Panc1 (cell line): ENCODE results near the gene EXOC6B. TPM values are rescaled to one million over a fixed set of nuclear protein-coding genes. Genes with fewer than 3 reads are reported as not detected.

Experiments used
- ATAC-seq: fragments of 200-7000 bp; cut with Tn5 transposase; 2 replicates; pipeline ENCODE4 v1.9.1; 2020; ENCODE audit warnings: mild to moderate bottlenecking, moderate library complexity
- BruUV-seq: library from RNA; stranded (reverse); fragments of 400-500 nt; replicated peaks from 2 replicates; lab custom pipeline; 2021; lab: Mats Ljungman, UMichigan
- CTCF ChIA-PET: fragments of 300-600 bp; sonication (Branson Sonifier 250); formaldehyde crosslinking; loops from one replicate; lab custom pipeline; 2022; ENCODE audit warnings: antibody characterized with exemption; lab: Charles Lee
- POLR2A ChIA-PET: fragments of 300-600 bp; sonication (Branson Sonifier 250); formaldehyde crosslinking; loops from one replicate; lab custom pipeline; 2022; ENCODE audit warnings: antibody characterized with exemption; lab: Charles Lee
- DNase-seq: peaks from one replicate; pipeline ENCODE4 v3.0.0-alpha.2; 2010; ENCODE audit warnings: low read depth, low spot score
- H3K27ac ChIP-seq: 2 replicates; pipeline ENCODE4 v1.5.1; 2011; ENCODE audit warnings: mild to moderate bottlenecking, low read length, inconsistent platforms
- H3K27me3 ChIP-seq: fragments of 200-500 bp; sonication (Bioruptor generic); 2 replicates; pipeline ENCODE4 v1.6.0; 2014; ENCODE audit warnings: low read length, inconsistent platforms; ENCODE audit not compliant: control insufficient read depth, insufficient read depth
- H3K36me3 ChIP-seq: fragments of 200-500 bp; sonication (Bioruptor generic); 2 replicates; pipeline ENCODE4 v1.5.1; 2014; ENCODE audit warnings: inconsistent platforms, mild to moderate bottlenecking, low read length, moderate library complexity; ENCODE audit not compliant: control insufficient read depth, insufficient read depth
- H3K4me1 ChIP-seq: 2 replicates; pipeline ENCODE4 v1.5.1; 2011; ENCODE audit warnings: inconsistent platforms, mild to moderate bottlenecking, low read length, moderate library complexity; ENCODE audit not compliant: control insufficient read depth, insufficient read depth
- H3K4me3 ChIP-seq, 2 experiments: 2 replicates each; pipeline ENCODE4 v1.5.1; 2011 to 2012; ENCODE audit warnings: low read depth in 2 of 2, low read length in 2 of 2, mild to moderate bottlenecking in 2 of 2, inconsistent platforms in 1 of 2, moderate library complexity in 1 of 2
- H3K9me3 ChIP-seq: fragments of 200-500 bp; sonication (Bioruptor generic); 2 replicates; pipeline ENCODE4 v1.5.1; 2014; ENCODE audit warnings: low read depth, mild to moderate bottlenecking, inconsistent platforms, low read length, moderate library complexity; ENCODE audit not compliant: control insufficient read depth, insufficient read depth
- CTCF ChIP-seq: fragments of 450-650 bp; IDR thresholded peaks from 2 replicates; pipeline ENCODE4 v1.5.1; 2017; ENCODE audit warnings: mild to moderate bottlenecking
- POLR2AphosphoS5 ChIP-seq: IDR thresholded peaks from 2 replicates; pipeline ENCODE4 v1.6.1; 2012; ENCODE audit warnings: mild to moderate bottlenecking, low read depth, low read length, moderate library complexity
- REST ChIP-seq, 2 experiments: IDR thresholded peaks; 2 replicates each; pipeline ENCODE4 v1.6.1; 2011 to 2012; ENCODE audit warnings: low read depth in 2 of 2, control low read depth in 1 of 2, low read length in 1 of 2, mild to moderate bottlenecking in 1 of 2, moderate library complexity in 1 of 2; ENCODE audit not compliant: insufficient read depth in 1 of 2
- SIN3A ChIP-seq: IDR thresholded peaks from 2 replicates; pipeline ENCODE4 v1.6.1; 2012; ENCODE audit warnings: low read depth, mild to moderate bottlenecking, low read length, moderate library complexity, borderline replicate concordance; ENCODE audit not compliant: insufficient read depth
- TCF7L2 ChIP-seq: IDR thresholded peaks from 2 replicates; pipeline ENCODE4 v1.6.1; 2011; ENCODE audit warnings: mild to moderate bottlenecking, low read depth, low read length, inconsistent platforms
- in situ Hi-C: cut with HindIII; loops from 2 replicates; pipeline ENCODE4 v1.10.0; 2016; ENCODE audit warnings: low sequenced_read_pairs, low pct_unique_long_range_greater_than_20kb
- intact Hi-C: fragments of 100-400 bp; cut with micrococcal nuclease; formaldehyde crosslinking; loops from one replicate; pipeline ENCODE4 v1.10.0; 2022; ENCODE audit not compliant: unreplicated experiment
- total RNA-seq: library from RNA; stranded (reverse); gene quantifications from one replicate; pipeline ENCODE4 v1.2.1, GENCODE V29; 2021; ENCODE audit not compliant: unreplicated experiment

Gene EXOC6B
- total RNA-seq, 1 experiment from 2014 or later = 23.2 TPM

- H3K4me3 ChIP-seq = no peak overlapping the region
- no peaks in the 10 kb centered on the region for H3K36me3 ChIP-seq
- no peak for ATAC-seq
- no peaks in the 10 kb centered on the region for H3K9me3 ChIP-seq
- intact Hi-C loops = no loop called here
- POLR2A ChIA-PET = no interaction called here
- CTCF ChIA-PET = interaction anchor here (0.6 kb wide), 1 partner anchor 1005 kb away, joined by 3 read pairs; no protein-coding TSS in a partner anchor
- no TSS peak for BruUV-seq
- TF ChIP-seq CTCF (no peak), POLR2AphosphoS5 (no peak), TCF7L2 (no peak), REST (IDR thresholded peaks at IDR 0.05; ENCODE audit: insufficient read depth in 1 of 2, low read depth in 2 of 2, low read length in 1 of 2) (no peak), SIN3A (no peak)
- no peak overlapping the region for H3K27ac ChIP-seq
- H3K4me1 ChIP-seq = peaks cover 7% of the 10 kb centered on the region
- no peaks in the 10 kb centered on the region for H3K27me3 ChIP-seq
- in situ Hi-C loops = no loop called here
- no peak for DNase-seq
Observed at GRCh38 chr2:72134408-72134996, 691.3 kb downstream of the EXOC6B start.

- Histone ChIP-seq H3K27ac (no peak overlapping the region), H3K4me1 (peaks cover 7% of the 10 kb centered on the region), H3K9me3 (no peaks in the 10 kb centered on the region), H3K36me3 (no peaks in the 10 kb centered on the region), H3K27me3 (no peaks in the 10 kb centered on the region), H3K4me3 (no peak overlapping the region)
- ChIA-PET POLR2A (no interaction called here), CTCF (no interaction called here)
- BruUV-seq = no TSS peak
- in situ Hi-C loops (no loop called here), intact Hi-C loops (no loop called here)
- DNase-seq (no peak), ATAC-seq (no peak)
- no peak for TF ChIP-seq CTCF
- no peak for TF ChIP-seq REST (IDR thresholded peaks at IDR 0.05; ENCODE audit: insufficient read depth in 1 of 2, low read depth in 2 of 2, low read length in 1 of 2)
- TF ChIP-seq POLR2AphosphoS5 = no peak
- TF ChIP-seq SIN3A = no peak
- TF ChIP-seq TCF7L2 = no peak
Observed at GRCh38 chr2:72133721-72134407, 692.0 kb downstream of the EXOC6B start.
